Measurements from ENCODE around the gene MYL9. TPM values are rescaled to one million over a fixed set of nuclear protein-coding genes. Genes with fewer than 3 reads are reported as not detected.

Gene MYL9
- total RNA-seq, 6 experiments from 2014 or later, result 1,181 to 1,631 (median 1,227) TPM

GRCh38 chr20:36582821-36583220 lies 41.5 kb downstream of the MYL9 start:
- H3K4me1 Mint-ChIP-seq (ENCODE audit: low read depth), result peaks cover 21% of the 10 kb centered on the region
- TF ChIP-seq, protein P1, sequence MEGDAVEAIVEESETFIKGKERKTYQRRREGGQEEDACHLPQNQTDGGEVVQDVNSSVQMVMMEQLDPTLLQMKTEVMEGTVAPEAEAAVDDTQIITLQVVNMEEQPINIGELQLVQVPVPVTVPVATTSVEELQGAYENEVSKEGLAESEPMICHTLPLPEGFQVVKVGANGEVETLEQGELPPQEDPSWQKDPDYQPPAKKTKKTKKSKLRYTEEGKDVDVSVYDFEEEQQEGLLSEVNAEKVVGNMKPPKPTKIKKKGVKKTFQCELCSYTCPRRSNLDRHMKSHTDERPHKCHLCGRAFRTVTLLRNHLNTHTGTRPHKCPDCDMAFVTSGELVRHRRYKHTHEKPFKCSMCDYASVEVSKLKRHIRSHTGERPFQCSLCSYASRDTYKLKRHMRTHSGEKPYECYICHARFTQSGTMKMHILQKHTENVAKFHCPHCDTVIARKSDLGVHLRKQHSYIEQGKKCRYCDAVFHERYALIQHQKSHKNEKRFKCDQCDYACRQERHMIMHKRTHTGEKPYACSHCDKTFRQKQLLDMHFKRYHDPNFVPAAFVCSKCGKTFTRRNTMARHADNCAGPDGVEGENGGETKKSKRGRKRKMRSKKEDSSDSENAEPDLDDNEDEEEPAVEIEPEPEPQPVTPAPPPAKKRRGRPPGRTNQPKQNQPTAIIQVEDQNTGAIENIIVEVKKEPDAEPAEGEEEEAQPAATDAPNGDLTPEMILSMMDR (IDR thresholded peaks at IDR 0.05), result no peak
- DNase-seq, result no peak
- H3K36me3 Mint-ChIP-seq (ENCODE audit: low read depth), result peaks cover 7% of the 10 kb centered on the region; the same call in 1 of the 2 replicates
- H3K27me3 Mint-ChIP-seq (ENCODE audit: insufficient read depth), result no peaks in the 10 kb centered on the region
- no peaks in the 10 kb centered on the region for H3K9me3 Mint-ChIP-seq
- no peak overlapping the region for H3K4me3 Mint-ChIP-seq
- no peak overlapping the region for H3K27ac Mint-ChIP-seq

DNA sequence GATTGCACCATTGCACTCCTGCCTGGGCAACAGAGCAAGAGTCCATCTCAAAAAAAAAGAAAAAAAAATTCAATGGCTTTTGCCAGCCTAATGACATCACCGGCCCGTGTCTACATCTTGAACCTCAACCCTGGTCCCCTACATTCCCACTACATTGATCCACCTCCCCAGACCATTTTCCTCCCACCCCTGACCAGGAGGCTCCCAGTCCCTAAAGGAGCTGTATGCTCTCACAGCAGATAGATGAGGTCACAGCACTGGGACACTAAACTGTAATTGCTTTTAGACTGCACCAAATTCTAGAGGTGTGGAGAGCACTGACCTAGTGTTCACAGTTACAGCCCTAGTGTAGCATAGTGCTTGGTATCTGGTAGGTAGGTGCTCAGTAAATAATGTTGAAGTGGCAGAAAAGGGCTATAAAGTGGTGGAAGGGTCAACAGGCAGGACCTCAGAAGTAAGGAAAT lies 42.7 kb downstream of the MYL9 start:
- TF ChIP-seq, protein P1 (IDR thresholded peaks at IDR 0.05), result no peak
- Mint-ChIP-seq H3K27ac (no peak overlapping the region), H3K4me3 (no peak overlapping the region), H3K27me3 (ENCODE audit: insufficient read depth) (no peaks in the 10 kb centered on the region), H3K36me3 (ENCODE audit: low read depth) (peaks cover 7% of the 10 kb centered on the region; the same call in 1 of the 2 replicates), H3K9me3 (no peaks in the 10 kb centered on the region), H3K4me1 (ENCODE audit: low read depth) (peaks cover 21% of the 10 kb centered on the region)
- DNase-seq, result no peak

DNA sequence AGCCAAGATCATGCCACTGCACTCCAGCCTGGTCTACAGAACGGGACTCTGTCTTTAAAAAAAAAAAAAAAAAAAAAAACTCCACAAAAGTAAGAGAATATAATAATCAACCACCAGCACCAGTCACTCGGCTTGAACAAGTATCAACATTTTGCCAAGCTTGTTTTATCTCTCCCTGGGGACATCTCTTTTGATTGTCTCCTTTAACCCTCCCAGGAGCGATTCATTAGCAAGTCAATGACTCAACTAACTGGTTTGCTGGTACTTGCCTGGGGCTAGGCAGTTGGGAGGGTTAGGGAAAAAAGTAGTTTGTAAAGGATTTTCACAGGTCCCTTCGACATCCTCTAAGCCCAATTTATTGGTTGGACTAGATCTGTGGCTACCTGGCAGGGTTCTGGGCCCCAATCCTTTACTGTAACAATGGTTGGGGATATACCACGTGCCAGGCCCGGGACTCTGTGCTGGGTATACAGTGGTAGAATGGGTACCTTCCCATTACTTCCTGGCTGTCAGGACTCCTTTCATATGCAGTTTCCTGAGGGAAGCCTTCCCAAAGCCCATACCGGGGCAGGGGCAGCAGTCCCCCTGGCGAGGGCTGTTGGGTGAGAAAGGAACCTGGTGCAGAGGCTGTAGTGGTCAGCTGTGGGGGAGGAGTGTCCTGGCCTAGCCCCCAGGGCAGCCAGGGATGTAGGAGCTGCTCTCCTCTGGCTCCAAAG lies 44.2 kb downstream of the MYL9 start:
- H3K9me3 Mint-ChIP-seq, result no peaks in the 10 kb centered on the region
- H3K4me3 Mint-ChIP-seq, result no peak overlapping the region
- DNase-seq, result peak; percentile 83
- TF ChIP-seq, protein P1 (IDR thresholded peaks at IDR 0.05), result no peak
- H3K36me3 Mint-ChIP-seq (ENCODE audit: low read depth), result no peaks in the 10 kb centered on the region
- H3K27me3 Mint-ChIP-seq (ENCODE audit: insufficient read depth), result no peaks in the 10 kb centered on the region
- peaks cover 13% of the 10 kb centered on the region for H3K4me1 Mint-ChIP-seq (ENCODE audit: low read depth)
- peak overlapping the region; percentile 5; the same call in 1 of the 2 replicates for H3K27ac Mint-ChIP-seq

GRCh38 chr20:36587388-36588070 lies 46.2 kb downstream of the MYL9 start:
- Mint-ChIP-seq H3K27ac (no peak overlapping the region), H3K4me3 (no peak overlapping the region), H3K27me3 (ENCODE audit: insufficient read depth) (no peaks in the 10 kb centered on the region), H3K4me1 (ENCODE audit: low read depth) (peaks cover 22% of the 10 kb centered on the region), H3K36me3 (ENCODE audit: low read depth) (no peaks in the 10 kb centered on the region), H3K9me3 (no peaks in the 10 kb centered on the region)
- DNase-seq, result no peak
- TF ChIP-seq, protein P1 (IDR thresholded peaks at IDR 0.05), result no peak

GRCh38 chr20:36591281-36591680 lies 50.0 kb downstream of the MYL9 start:
- TF ChIP-seq, protein P1 (IDR thresholded peaks at IDR 0.05), result no peak
- H3K27me3 Mint-ChIP-seq (ENCODE audit: insufficient read depth), result no peaks in the 10 kb centered on the region; the same call in 1 of the 2 replicates
- H3K4me1 Mint-ChIP-seq (ENCODE audit: low read depth), result peaks cover 9% of the 10 kb centered on the region
- no peaks in the 10 kb centered on the region for H3K9me3 Mint-ChIP-seq
- H3K27ac Mint-ChIP-seq, result no peak overlapping the region
- DNase-seq, result no peak
- H3K36me3 Mint-ChIP-seq (ENCODE audit: low read depth), result no peaks in the 10 kb centered on the region
- no peak overlapping the region for H3K4me3 Mint-ChIP-seq
